ENCODE measurements around the gene PARS2.

GRCh38 chr1:54711536-54711935 is 52.8 kb downstream of the PARS2 start:
- TF ChIP-seq CTCF (IDR thresholded peaks at IDR 0.05 in 2 of 3, conservative IDR thresholded peaks at IDR 0.05 in 1 of 3; ENCODE audit: borderline replicate concordance in 1 of 3, insufficient read depth in 1 of 3, low read depth in 2 of 3, low read length in 2 of 3) (no peak), TCF7L2 (IDR thresholded peaks at IDR 0.05; ENCODE audit: borderline replicate concordance, extremely low read depth, insufficient read depth, insufficient read length) (no peak), CBX3 (IDR thresholded peaks at IDR 0.05; ENCODE audit: low read depth) (no peak), EZH2 (IDR thresholded peaks at IDR 0.05) (no peak), POLR2A (IDR thresholded peaks at IDR 0.05; ENCODE audit: borderline replicate concordance, extremely low read depth, insufficient read depth, insufficient read length) (no peak), REST (IDR thresholded peaks at IDR 0.05; ENCODE audit: low read depth) (no peak), JUND (IDR thresholded peaks at IDR 0.05) (no peak), POLR2AphosphoS5 (IDR thresholded peaks at IDR 0.05; ENCODE audit: low read depth, low read length) (no peak), SP1 (IDR thresholded peaks at IDR 0.05; ENCODE audit: low read depth) (no peak), MAX (IDR thresholded peaks at IDR 0.05) (no peak), ZBTB33 (IDR thresholded peaks at IDR 0.05; ENCODE audit: extremely low read depth, insufficient replicate concordance, low read length) (no peak), ELF1 (IDR thresholded peaks at IDR 0.05; ENCODE audit: borderline replicate concordance, low read depth) (no peak)
